Caco-2 (cell line): ENCODE results near the gene OSBPL5. TPM values are rescaled to one million over a fixed set of nuclear protein-coding genes. Genes with fewer than 3 reads are reported as not detected.

Experiments
- BruUV-seq: library from RNA; stranded (reverse); fragments of 400-500 nt; replicated peaks from 2 replicates; lab custom pipeline; 2021; lab: Mats Ljungman, UMichigan
- CTCF ChIA-PET: fragments of 300-600 bp; sonication (Branson Sonifier 250); formaldehyde crosslinking; loops from one replicate; lab custom pipeline; 2022; ENCODE audit warnings: antibody characterized with exemption; lab: Charles Lee
- POLR2A ChIA-PET: fragments of 300-600 bp; sonication (Branson Sonifier 250); formaldehyde crosslinking; loops from one replicate; lab custom pipeline; 2022; ENCODE audit warnings: antibody characterized with exemption; lab: Charles Lee
- DNase-seq, 2 experiments: peaks; one replicate each; pipeline versions ENCODE4 v3.0.0 to v3.0.0-alpha.2; 2020 to 2022
- H3K27me3 ChIP-seq: replicated peaks from 2 replicates; pipeline ENCODE4 v1.6.0; 2011; ENCODE audit warnings: low read length; ENCODE audit not compliant: control insufficient read depth, insufficient read depth
- H3K36me3 ChIP-seq: 2 replicates; pipeline ENCODE4 v1.5.1; 2011; ENCODE audit warnings: low read length; ENCODE audit not compliant: control insufficient read depth, insufficient read depth
- H3K4me1 ChIP-seq: fragments of 250-450 bp; sonication (Bioruptor Pico); 2 replicates; pipeline ENCODE4 v1.5.1; 2020; ENCODE audit warnings: mild to moderate bottlenecking
- H3K4me3 ChIP-seq: 2 replicates; pipeline ENCODE4 v1.5.1; 2011; ENCODE audit warnings: low read depth, mild to moderate bottlenecking, control low read depth, low read length
- H3K9me3 ChIP-seq: fragments of 250-450 bp; sonication (Bioruptor Pico); 2 replicates; pipeline ENCODE4 v1.5.1; 2020; ENCODE audit warnings: mild to moderate bottlenecking, moderate library complexity
- H3K27ac Mint-ChIP-seq: one replicate; pipeline ENCODE4 v1.8.0; 2022; ENCODE audit warnings: mixed read lengths; ENCODE audit not compliant: unreplicated experiment
- H3K27me3 Mint-ChIP-seq: one replicate; pipeline ENCODE4 v1.8.0; 2022; ENCODE audit warnings: mixed read lengths; ENCODE audit not compliant: insufficient read depth, unreplicated experiment
- H3K36me3 Mint-ChIP-seq: one replicate; pipeline ENCODE4 v1.8.0; 2022; ENCODE audit warnings: mild to moderate bottlenecking, mixed read lengths; ENCODE audit not compliant: insufficient read depth, unreplicated experiment
- H3K4me1 Mint-ChIP-seq: one replicate; pipeline ENCODE4 v1.8.0; 2022; ENCODE audit warnings: low read depth, mixed read lengths; ENCODE audit not compliant: unreplicated experiment
- H3K4me3 Mint-ChIP-seq: one replicate; pipeline ENCODE4 v1.8.0; 2022; ENCODE audit warnings: mild to moderate bottlenecking, moderate library complexity, mixed read lengths; ENCODE audit not compliant: unreplicated experiment
- H3K9me3 Mint-ChIP-seq: one replicate; pipeline ENCODE4 v1.8.0; 2022; ENCODE audit warnings: mixed read lengths; ENCODE audit not compliant: unreplicated experiment
- CTCF ChIP-seq, 2 experiments: fragments of 200-600 bp in 1 of 2; IDR thresholded peaks; 1 replicate in 1 of 2; 2 replicates in 1 of 2; pipeline versions ENCODE4 v1.5.1 to v1.8.0; 2011 to 2022; ENCODE audit warnings: antibody characterized with exemption in 1 of 2, control low read depth in 1 of 2, inconsistent platforms in 1 of 2, low read depth in 1 of 2, low read length in 1 of 2, mild to moderate bottlenecking in 1 of 2, moderate library complexity in 1 of 2; ENCODE audit not compliant: insufficient read depth in 1 of 2, severe bottlenecking in 1 of 2, unreplicated experiment in 1 of 2
- intact Hi-C: fragments of 100-400 bp; cut with micrococcal nuclease; formaldehyde crosslinking; loops from one replicate; pipeline ENCODE4 v1.10.0; 2022; ENCODE audit not compliant: unreplicated experiment
- total RNA-seq: library from RNA; stranded (reverse); gene quantifications from 2 replicates; pipeline ENCODE4 v1.2.3, GENCODE V29; 2022

Gene OSBPL5
- total RNA-seq, 1 experiment from 2014 or later = 4.9 TPM

- Mint-ChIP-seq H3K4me3 (no peak overlapping the region), H3K27me3 (no peaks in the 10 kb centered on the region), H3K36me3 (no peaks in the 10 kb centered on the region), H3K9me3 (peaks cover 19% of the 10 kb centered on the region), H3K27ac (no peak overlapping the region), H3K4me1 (no peaks in the 10 kb centered on the region)
- BruUV-seq = no TSS peak
- TF ChIP-seq CTCF (IDR thresholded peaks at IDR 0.05; ENCODE audit: insufficient read depth in 1 of 2, low read depth in 1 of 2, low read length in 1 of 2, severe bottlenecking in 1 of 2, unreplicated experiment in 1 of 2) = no peak
- H3K27me3 ChIP-seq = no peaks in the 10 kb centered on the region
- ChIA-PET POLR2A (no interaction called here), CTCF (no interaction called here)
- intact Hi-C loops = no loop called here
- H3K9me3 ChIP-seq = peaks cover 7% of the 10 kb centered on the region
- H3K4me1 ChIP-seq = no peaks in the 10 kb centered on the region
- H3K4me3 ChIP-seq = no peak overlapping the region
- no peaks in the 10 kb centered on the region for H3K36me3 ChIP-seq
- no peak for DNase-seq
Observed at GRCh38 chr11:3181725-3182461, 16.8 kb upstream of the OSBPL5 start.

GRCh38 chr11:3180869-3181268 lies 15.8 kb upstream of the OSBPL5 start:
- intact Hi-C loops = no loop called here
- H3K9me3 Mint-ChIP-seq = peaks cover 20% of the 10 kb centered on the region
- Histone ChIP-seq H3K36me3 (no peaks in the 10 kb centered on the region), H3K27me3 (no peaks in the 10 kb centered on the region; the same call in 1 of the 2 replicates), H3K4me3 (no peak overlapping the region), H3K4me1 (no peaks in the 10 kb centered on the region), H3K9me3 (peaks cover 17% of the 10 kb centered on the region)
- no peaks in the 10 kb centered on the region for H3K27me3 Mint-ChIP-seq
- no peaks in the 10 kb centered on the region for H3K4me1 Mint-ChIP-seq
- H3K36me3 Mint-ChIP-seq = no peaks in the 10 kb centered on the region
- BruUV-seq = no TSS peak
- ChIA-PET CTCF (no interaction called here), POLR2A (no interaction called here)
- DNase-seq = no peak
- no peak overlapping the region for H3K27ac Mint-ChIP-seq
- no peak for TF ChIP-seq CTCF (IDR thresholded peaks at IDR 0.05; ENCODE audit: insufficient read depth in 1 of 2, low read depth in 1 of 2, low read length in 1 of 2, severe bottlenecking in 1 of 2, unreplicated experiment in 1 of 2)
- H3K4me3 Mint-ChIP-seq = no peak overlapping the region

GRCh38 chr11:3178349-3178748 lies 13.2 kb upstream of the OSBPL5 start:
- BruUV-seq = no TSS peak
- Mint-ChIP-seq H3K4me3 (no peak overlapping the region), H3K36me3 (no peaks in the 10 kb centered on the region), H3K27me3 (no peaks in the 10 kb centered on the region), H3K9me3 (peaks cover 20% of the 10 kb centered on the region), H3K27ac (no peak overlapping the region), H3K4me1 (no peaks in the 10 kb centered on the region)
- Histone ChIP-seq H3K9me3 (peaks cover 18% of the 10 kb centered on the region), H3K4me1 (no peaks in the 10 kb centered on the region), H3K27me3 (no peaks in the 10 kb centered on the region; the same call in 1 of the 2 replicates), H3K36me3 (no peaks in the 10 kb centered on the region), H3K4me3 (no peak overlapping the region)
- ChIA-PET CTCF (no interaction called here), POLR2A (no interaction called here)
- DNase-seq = no peak
- intact Hi-C loops = no loop called here
- TF ChIP-seq CTCF (IDR thresholded peaks at IDR 0.05; ENCODE audit: insufficient read depth in 1 of 2, low read depth in 1 of 2, low read length in 1 of 2, severe bottlenecking in 1 of 2, unreplicated experiment in 1 of 2) = no peak
